CD4-positive, alpha-beta T cell treated with Interleukin-15 for 1 hour (primary cell): ENCODE results near the gene CD274.
"Not testable (repeated sequence)": the region's sequence is repeated elsewhere in the genome, so short reads cannot be mapped to it uniquely, and the experiment has no call there.

Source experiments
- DNase-seq: peaks from one replicate; pipeline ENCODE4 v3.0.0-alpha.2; 2020

The CD274 gene

DNA sequence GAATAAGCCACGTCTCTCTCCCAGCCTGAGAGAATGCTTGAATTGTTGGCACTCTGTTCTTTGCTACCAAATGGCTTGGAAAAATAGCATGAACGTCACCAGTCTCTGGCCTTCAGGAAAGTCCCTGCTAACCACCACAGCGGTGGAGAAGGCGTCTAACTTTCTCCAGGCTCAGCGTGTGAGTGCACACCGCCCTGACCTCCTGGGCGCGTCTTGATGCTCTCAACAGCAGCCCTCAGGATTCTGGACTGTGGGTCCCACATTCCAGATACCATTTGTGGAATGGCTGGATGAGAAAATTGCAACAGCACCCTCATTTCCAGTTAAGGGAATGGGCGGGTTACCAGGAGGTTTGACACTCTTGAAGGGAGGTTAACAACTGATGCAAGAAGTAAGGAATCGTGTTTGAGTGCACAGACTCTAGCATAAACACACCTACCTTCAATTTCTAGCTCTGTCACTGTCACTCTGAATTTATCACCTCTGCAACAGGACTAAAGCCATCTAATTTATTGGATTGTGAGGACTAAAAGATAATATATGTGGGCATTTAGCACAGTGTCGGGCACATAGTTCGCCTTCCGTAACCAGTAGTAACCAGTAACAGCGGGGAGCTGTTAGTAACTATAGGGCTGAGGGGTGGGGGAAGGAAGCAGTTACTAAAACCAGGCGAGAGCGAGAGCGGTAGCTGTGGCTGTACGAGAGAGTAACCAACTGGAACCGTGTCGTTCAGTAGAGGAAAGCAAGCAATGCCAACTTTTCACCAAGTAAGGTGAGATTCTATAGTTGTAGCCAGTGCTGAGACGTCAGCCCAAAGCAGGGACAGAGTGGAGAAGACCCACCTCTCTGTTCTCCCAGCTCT lies 11.8 kb upstream of the CD274 start:
- peak; percentile 51 for DNase-seq

DNA sequence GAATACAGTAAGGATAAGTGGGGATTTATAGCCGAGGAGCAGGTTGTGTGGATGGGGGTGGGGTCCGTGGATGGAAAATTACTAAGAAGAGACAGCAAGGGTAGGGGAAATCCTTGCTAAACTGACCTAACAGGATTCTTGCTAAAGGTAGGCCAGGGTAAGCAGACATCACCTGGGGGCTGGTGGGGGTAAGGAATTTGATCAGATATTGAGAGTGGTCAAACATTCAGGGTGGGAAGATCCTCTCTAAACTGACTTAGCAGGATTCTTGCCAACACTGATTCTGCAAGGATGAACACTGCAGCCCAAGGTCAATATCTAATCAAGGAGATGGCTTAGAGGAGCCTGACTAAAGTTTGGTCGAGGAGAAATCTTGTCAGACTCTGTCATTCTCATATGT lies 9.9 kb upstream of the CD274 start:
- DNase-seq, result no peak

DNA sequence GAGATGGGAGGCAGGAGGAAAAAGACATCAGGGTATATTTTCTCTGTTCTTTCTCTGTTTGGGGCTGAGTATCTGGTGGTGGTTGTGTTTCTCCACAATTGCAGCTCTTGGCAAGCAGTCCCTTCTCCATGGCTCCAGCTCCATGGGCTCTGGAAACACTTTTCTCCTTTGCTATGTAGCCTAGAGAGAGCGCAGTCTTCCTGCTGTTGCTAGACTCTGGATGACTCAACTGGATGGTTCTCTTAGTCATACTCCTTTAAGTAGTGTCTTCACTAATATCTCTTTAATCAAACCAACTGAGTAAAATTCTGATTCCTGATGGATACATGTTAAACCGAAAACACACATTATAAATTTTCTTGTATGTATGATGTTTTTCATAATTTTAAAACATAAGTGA lies 9.3 kb upstream of the CD274 start:
- no peak for DNase-seq

DNA sequence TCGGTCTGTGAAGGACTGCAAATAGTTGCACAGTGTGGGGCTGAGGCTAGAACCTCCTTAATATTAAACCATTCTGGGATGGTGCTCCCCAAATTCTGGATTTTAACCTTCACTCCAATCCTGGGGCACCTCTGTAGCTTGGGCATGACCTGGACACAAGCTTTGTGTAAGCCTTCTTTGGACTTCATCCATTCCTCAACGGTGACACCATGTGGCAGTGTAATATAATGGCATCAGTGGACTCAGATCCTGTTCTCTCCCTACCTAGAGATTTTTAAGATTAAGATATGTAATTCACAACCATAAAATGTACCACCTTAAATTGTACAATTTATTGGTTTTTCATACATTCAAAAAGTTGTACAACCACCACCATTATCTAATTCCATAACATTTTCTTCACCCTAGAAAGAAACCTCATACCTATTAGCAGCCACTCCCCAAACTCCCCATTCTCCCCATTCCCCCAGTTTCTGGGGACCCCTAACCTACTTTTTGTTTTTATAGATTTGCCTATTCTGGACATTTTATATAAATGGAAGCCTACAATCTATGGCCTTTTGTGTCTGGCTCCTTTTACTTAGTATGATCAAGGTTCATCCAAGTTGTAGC lies 7.8 kb upstream of the CD274 start:
- DNase-seq, result peak; percentile 32

DNA sequence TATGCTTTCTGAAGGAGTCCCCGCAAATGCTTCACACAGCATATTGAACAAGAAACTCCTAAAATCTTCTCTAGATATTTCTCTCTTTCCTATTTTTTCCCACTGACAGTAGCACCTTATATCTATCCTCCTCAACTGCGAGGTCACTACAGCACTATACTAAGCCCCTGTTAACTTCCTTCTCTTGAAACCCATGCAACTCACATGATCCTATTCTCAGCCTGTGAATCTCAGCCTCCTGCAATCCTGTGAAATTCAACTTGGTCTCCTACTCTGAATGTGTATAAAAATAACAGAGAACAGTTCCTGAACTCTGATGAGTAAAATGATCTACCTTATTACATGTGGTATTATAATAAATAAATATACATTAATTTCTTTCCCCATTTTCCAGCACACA lies 6.5 kb upstream of the CD274 start:
- no peak for DNase-seq

DNA sequence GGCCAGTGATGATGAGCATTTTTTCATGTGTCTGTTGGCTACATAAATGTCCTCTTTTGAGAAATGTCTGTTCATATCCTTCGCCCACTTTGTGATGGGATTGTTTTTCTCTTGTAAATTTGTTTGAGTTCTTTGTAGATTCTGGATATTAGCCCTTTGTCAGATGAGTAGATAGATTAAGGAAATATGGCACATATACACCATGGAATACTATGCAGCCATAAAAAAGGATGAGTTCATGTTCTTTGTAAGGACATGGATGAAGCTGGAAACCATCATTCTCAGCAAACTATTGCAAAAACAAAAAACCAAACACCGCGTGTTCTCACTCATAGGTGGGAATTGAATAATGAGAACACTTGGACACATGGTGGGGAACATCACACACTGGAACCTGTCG lies 5.2 kb upstream of the CD274 start:
- DNase-seq, result not testable (repeated sequence)

DNA sequence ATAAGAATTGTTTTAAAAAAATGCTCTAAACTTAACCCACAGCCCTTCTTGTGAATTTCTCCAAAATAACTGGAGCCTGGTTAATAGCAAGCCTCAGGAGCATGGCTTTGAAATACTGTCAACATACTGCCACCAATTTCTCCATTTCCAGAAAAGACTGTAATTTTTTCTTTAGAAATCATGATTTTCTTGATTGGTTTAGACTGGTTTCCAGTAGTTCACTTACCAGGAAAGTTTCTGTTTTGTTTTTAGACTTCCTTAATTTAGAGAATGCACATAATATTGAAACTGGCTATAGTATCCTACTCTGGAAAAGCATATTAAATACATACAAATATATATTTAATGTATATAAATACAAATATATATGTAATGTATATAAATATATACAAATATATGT lies 4.5 kb upstream of the CD274 start:
- no peak for DNase-seq

DNA sequence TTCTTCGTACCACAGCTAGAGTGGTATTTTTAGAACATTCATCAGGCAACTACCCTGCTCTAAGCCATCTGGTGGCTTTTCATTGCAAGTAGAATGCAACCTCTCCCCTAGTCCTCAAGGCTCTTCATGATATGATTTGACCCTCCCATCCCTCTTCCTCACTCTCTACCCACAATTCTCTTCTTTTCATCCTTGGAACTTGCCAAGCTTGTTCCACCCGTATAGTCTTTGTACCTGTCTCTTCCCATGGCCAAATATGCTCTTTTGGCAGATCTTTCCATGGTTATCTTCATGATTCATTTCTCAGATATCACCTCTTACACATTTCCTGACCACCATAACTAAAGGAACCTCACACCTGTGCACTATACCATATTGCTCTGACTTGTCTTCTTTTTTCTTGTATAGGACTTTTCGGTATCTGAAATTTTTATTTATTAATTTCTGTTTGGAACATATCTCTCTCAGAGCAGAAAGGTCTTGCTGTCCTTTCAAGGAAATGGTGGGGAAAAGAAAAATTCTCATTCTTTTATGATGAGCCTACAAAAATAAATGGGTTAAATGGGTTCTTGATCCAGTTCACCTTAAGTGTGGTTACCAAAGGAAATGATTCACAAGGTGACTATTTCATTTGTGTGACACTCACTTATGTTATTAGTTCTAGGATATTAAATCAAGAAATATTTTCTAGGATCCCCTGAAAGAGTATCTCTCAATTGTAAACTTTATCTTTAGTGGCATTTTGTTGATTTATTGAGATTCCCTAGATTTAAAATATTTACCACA lies 3.7 kb upstream of the CD274 start:
- no peak for DNase-seq

DNA sequence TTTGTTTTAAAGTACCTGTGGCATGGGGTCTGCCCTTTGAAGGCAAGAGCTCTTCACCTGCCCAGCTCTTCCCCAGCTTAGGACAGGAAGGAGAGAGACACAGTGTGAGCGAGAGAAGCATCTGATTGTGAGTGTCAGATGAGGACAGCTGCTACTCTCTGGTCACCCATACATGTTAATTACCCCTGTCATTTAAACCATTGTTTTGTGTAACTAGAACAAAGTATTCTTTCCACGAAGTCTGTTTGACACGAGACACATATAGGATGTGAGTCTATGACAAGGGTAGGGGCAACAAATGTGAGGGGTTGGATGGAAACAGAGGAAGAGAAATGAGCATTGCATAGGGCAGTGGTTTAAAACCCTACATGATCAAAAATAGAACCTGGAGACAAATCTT lies 3.0 kb upstream of the CD274 start:
- no peak for DNase-seq

DNA sequence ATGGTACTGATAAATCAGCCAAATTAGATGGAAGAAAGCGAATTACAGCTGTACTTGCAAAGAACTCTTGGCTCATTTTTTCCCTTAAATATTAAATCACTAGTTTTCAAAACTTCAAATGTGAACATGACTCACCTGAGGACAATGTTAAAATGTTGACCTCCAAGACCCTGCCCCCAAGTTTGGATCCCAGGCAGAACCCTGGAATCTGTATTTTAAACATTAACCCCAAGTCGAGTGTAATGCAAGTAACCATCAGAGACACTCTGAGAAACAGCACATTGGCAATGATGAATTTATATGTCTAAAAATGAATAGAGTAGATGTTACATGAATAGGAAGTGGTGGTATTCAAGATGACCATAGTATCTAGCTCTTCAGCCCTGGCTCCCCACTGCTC lies 2.3 kb upstream of the CD274 start:
- DNase-seq, result no peak

DNA sequence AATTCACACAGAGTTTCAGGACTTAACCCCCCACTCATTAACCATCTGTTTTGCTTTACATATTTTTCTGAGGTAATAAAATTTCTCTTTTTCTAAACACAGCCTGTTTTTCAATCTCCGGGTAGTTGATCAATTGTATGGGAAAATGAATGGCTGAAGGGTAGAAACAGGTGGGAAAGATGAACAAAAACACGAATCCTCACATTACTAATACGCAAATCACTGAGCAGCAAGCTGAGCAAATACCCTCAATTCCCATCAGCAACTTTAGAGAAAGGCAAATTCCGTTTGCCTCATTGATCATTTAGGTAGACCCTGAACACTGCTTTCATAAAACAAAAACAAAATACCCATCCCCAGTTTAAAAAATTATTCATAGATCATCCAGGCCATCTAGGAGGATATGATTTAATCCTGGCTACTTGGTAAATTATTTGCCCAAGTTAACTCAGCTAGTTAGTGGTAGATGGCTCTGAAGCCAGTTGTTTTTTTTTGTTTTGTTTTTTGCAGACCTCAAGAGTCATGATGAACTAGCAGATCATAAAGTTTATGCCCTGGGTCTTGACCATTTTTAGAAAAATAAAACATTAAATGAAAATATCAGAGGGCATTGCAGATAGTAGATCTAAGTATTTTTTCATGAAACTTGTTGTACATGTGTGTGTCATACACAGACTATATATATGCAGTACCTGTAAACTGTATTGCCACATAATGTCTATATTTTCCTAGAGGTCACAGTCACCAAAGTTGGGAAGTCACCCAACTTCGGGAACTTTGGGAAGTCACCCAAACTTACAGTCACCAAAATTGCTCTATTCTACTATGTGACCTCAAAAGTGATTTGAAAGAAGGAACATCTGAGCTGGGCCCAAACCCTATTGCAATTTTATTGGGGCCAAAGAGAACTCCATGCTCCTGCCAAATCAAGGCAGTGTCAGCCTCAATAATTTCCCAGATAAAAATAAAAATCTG lies 1.6 kb upstream of the CD274 start:
- no peak for DNase-seq

DNA sequence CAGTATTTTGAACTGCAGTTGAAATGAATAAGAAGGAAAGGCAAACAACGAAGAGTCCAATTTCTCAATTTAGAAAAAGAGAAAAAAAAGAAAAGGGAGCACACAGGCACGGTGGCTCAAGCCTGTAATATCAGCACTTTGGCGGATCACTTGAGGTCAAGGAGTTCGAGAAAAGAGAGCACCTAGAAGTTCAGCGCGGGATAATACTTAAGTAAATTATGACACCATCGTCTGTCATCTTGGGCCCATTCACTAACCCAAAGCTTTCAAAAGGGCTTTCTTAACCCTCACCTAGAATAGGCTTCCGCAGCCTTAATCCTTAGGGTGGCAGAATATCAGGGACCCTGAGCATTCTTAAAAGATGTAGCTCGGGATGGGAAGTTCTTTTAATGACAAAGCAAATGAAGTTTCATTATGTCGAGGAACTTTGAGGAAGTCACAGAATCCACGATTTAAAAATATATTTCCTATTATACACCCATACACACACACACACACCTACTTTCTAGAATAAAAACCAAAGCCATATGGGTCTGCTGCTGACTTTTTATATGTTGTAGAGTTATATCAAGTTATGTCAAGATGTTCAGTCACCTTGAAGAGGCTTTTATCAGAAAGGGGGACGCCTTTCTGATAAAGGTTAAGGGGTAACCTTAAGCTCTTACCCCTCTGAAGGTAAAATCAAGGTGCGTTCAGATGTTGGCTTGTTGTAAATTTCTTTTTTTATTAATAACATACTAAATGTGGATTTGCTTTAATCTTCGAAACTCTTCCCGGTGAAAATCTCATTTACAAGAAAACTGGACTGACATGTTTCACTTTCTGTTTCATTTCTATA lies 602 bp upstream of the CD274 start:
- DNase-seq, result no peak

DNA sequence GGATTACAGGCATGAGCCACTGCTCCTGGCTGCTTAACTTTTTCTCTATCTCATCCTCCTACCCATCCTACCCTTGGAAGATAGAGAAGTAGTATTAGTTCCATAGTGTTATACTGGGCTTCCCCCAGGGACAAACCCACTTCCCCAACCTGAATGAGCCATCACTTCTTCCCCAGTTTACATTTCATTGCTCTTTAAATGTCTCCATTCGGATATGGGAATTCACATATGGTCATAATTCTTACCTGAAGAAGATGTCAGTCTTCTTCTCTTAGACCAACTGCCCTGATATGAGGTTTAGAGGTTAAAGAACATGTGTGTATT lies 1.9 kb downstream of the CD274 start:
- DNase-seq, result no peak

DNA sequence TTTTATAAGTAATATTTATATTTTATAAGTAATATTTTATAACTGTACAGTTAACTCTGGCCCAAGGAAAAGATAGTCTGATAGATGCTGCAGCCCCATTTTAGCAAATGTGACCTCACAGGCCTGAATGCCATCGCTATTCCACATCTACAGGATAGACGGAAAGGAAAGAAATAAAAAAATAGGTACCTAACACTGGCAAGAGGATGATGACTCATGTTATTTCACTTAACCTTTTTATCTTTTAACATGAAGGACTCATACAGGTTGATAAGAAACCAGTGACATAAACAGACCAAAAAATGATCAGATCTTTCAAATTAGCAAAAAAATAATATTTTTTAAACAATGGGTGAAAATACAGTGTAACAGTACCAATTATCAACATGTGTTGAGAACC lies 2.7 kb downstream of the CD274 start:
- DNase-seq, result no peak

DNA sequence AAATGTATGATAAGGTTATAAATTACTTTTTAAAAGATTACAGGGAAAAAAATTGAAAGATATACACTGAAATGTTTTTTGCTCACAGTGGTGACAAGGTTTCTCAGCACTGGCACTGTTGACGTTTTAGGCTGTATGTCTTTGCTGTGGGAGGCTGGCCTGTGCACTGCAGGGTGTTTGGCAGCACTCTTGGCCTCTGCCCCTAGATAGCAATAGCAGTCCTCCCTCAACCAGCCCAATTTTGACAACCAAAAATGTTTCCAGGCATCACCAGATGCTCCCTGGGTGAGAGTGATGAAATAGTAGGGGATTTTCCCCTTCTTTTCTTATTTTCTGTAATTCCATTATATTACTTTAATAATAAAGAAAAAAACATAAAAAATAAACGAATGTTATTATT lies 3.3 kb downstream of the CD274 start:
- DNase-seq, result no peak

DNA sequence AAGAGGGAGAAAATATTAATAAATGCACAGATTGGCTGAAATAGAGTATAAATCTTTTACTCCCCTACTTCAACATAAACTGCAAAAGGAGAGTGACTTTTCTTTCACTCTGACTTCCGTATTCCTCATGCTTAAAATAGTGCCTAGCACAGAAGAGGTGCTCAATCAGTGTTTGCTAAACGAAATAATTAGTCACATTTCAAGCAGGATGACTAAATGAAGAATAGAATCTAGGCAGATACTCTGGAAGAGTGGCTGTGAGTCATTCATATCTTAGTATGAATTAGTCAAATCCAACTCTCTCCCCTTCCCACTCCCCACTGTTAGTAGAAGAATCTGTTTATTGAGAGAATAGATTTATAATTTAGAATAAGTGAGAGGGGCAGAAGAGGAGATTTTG lies 4.8 kb downstream of the CD274 start:
- DNase-seq, result no peak

DNA sequence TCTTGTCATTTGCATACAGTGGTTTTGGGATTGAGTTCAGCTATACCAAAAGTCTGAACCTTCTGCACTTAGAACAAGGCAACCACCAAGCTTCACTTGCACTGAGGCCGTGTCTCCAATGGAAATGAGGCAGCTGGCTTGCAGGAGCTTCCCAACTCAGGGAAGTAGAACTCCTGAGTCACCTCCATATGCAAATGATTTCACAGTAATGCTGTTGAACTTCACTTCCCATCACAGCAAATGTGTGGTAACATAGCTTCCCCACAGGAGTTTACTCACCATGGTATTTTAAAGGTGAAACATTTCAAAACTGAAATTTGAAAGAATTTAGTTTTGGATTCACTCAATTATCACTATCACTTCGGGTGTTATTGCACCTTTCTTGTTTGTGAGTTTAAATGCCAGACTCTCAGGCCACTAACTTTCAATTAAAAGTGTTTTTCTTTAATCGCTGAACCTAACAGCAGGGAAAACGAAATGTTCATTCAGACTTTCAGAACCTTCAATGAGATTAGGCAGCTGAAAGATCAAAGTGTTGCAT lies 9.0 kb downstream of the CD274 start:
- peak; percentile 21 for DNase-seq

DNA sequence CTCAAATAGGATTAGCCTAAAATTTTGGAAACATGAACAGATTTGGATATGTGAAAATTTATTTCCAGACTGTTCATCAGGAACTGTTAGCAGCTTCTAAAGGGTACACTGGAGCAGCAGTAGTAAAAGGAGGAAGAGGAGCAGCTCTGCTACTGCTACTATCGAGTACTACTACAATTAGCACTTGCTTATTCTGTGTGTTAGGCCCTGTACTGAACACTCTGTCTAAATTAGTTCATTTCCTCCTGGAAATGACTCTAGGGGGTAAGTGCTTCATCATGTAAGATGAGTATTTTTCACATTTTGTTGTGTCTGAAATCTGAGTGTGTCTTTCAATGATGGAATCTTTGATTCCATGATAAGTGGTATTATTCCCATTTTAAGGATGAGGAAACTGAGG lies 9.8 kb downstream of the CD274 start:
- no peak for DNase-seq

DNA sequence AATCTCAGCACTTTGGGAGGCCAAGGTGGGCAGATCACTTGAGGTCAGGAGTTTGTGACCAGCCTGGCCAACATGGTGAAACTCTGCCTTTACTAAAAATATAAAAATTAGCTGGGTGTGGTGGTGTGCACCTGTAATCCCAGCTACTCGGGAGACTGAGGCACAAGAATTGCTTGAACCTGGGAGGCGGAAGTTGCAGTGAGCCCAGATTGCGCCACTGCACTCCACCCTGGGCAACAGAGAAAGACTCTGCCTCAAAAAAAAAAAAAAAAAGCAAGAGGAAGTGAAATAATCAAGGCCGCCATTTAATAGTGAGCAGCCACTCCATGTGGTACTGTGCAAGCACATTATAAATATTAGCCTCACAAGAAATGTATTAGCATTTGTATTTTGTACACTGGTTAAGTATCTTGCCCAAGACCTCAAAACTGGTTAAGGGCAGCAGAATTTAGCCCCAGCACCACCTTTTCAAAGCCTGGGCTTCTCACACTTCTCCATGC lies 14.5 kb downstream of the CD274 start:
- DNase-seq, result not testable (repeated sequence)

DNA sequence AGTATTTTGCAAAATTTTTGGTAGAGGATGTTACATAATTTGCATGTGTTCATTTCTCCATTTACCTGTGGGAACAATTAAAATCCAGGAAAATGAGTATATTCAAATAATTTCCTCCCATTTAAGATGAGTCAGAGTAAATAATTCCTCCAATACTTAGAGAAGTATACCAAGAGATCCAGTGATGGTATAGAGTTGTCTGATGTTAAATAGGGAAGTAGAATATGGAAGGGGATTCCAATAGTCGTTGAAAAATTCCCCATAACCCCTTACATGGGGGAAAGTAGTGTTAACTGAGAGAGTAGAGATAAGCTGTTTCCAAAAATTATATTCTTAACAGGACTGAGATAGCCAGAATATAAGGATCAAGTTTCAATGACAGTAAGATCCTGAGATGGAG lies 15.7 kb downstream of the CD274 start:
- DNase-seq, result no peak

DNA sequence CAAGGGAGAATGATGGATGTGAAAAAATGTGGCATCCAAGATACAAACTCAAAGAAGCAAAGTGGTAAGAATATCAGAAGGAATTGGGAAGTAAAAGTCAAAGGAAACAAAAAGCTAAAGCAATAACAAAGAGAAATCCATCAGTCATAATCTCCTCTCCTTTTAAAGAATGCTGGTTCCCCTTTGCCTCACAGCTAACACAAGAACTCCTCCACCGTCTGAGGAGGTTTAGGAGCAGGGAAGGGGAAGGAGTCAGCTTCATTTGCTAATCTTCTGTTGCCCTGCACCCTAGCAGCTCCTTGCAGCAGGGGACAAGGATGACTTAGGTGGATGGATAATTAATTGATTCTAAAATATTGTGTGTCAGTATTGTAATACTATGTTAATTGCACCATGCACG lies 16.4 kb downstream of the CD274 start:
- DNase-seq, result no peak
